ENCODE measurements around the gene CTPS1.

The CTPS1 gene

GRCh38 chr1:40939320-40940059 lies 40.0 kb upstream of the CTPS1 start:
- H3K27me3 ChIP-seq (replicated peaks; ENCODE audit: insufficient read depth, low read length), result no peaks in the 10 kb centered on the region
- no peak overlapping the region for H3K27ac ChIP-seq (ENCODE audit: low read length)
- no peaks in the 10 kb centered on the region for H3K9me3 ChIP-seq (replicated peaks; ENCODE audit: insufficient read depth, low read length)
- no peaks in the 10 kb centered on the region for H3F3A ChIP-seq (ENCODE audit: insufficient read depth, low read length)
- H3K4me2 ChIP-seq (ENCODE audit: low read depth, low read length), result no peak overlapping the region
- DNase-seq, result no peak
- no peak overlapping the region for H3K4me3 ChIP-seq (ENCODE audit: low read length)
- H3K79me2 ChIP-seq (ENCODE audit: low read length), result no peaks in the 10 kb centered on the region
- TF ChIP-seq, protein P1, sequence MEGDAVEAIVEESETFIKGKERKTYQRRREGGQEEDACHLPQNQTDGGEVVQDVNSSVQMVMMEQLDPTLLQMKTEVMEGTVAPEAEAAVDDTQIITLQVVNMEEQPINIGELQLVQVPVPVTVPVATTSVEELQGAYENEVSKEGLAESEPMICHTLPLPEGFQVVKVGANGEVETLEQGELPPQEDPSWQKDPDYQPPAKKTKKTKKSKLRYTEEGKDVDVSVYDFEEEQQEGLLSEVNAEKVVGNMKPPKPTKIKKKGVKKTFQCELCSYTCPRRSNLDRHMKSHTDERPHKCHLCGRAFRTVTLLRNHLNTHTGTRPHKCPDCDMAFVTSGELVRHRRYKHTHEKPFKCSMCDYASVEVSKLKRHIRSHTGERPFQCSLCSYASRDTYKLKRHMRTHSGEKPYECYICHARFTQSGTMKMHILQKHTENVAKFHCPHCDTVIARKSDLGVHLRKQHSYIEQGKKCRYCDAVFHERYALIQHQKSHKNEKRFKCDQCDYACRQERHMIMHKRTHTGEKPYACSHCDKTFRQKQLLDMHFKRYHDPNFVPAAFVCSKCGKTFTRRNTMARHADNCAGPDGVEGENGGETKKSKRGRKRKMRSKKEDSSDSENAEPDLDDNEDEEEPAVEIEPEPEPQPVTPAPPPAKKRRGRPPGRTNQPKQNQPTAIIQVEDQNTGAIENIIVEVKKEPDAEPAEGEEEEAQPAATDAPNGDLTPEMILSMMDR (IDR thresholded peaks at IDR 0.05; ENCODE audit: low read length), result no peak
- TF ChIP-seq EZH2 (optimal IDR thresholded peaks at IDR 0.05; ENCODE audit: low read depth, low read length), result no peak
- no peak for TF ChIP-seq EZH2phosphoT487 (IDR thresholded peaks at IDR 0.05; ENCODE audit: low read length)
- H2AFZ ChIP-seq (ENCODE audit: low read length), result no peak overlapping the region
- H4K20me1 ChIP-seq (ENCODE audit: insufficient read depth, low read length), result no peaks in the 10 kb centered on the region
- H3K9ac ChIP-seq (ENCODE audit: low read length), result no peak overlapping the region
- no peaks in the 10 kb centered on the region for H3K9me2 ChIP-seq (replicated peaks; ENCODE audit: insufficient read depth, low read length)
- H3K36me3 ChIP-seq (replicated peaks; ENCODE audit: insufficient read depth, low read length), result no peaks in the 10 kb centered on the region
- no peaks in the 10 kb centered on the region for H3K4me1 ChIP-seq (ENCODE audit: low read length)

- no peaks in the 10 kb centered on the region for H3K9me2 ChIP-seq (replicated peaks; ENCODE audit: insufficient read depth, low read length)
- H3K79me2 ChIP-seq (ENCODE audit: low read length), result no peaks in the 10 kb centered on the region
- H3K27me3 ChIP-seq (replicated peaks; ENCODE audit: insufficient read depth, low read length), result no peaks in the 10 kb centered on the region
- TF ChIP-seq EZH2 (optimal IDR thresholded peaks at IDR 0.05; ENCODE audit: low read depth, low read length), result no peak
- no peak for TF ChIP-seq EZH2phosphoT487 (IDR thresholded peaks at IDR 0.05; ENCODE audit: low read length)
- TF ChIP-seq, protein P1 (IDR thresholded peaks at IDR 0.05; ENCODE audit: low read length), result no peak
- H3K4me3 ChIP-seq (ENCODE audit: low read length), result no peak overlapping the region
- H3K36me3 ChIP-seq (replicated peaks; ENCODE audit: insufficient read depth, low read length), result no peaks in the 10 kb centered on the region
- no peaks in the 10 kb centered on the region for H4K20me1 ChIP-seq (ENCODE audit: insufficient read depth, low read length)
- H3K4me2 ChIP-seq (ENCODE audit: low read depth, low read length), result no peak overlapping the region
- no peak for DNase-seq
- H3K9me3 ChIP-seq (replicated peaks; ENCODE audit: insufficient read depth, low read length), result no peaks in the 10 kb centered on the region
- H3K9ac ChIP-seq (ENCODE audit: low read length), result no peak overlapping the region
- no peak overlapping the region for H3K27ac ChIP-seq (ENCODE audit: low read length)
- no peaks in the 10 kb centered on the region for H3K4me1 ChIP-seq (ENCODE audit: low read length)
- H2AFZ ChIP-seq (ENCODE audit: low read length), result no peak overlapping the region
- no peaks in the 10 kb centered on the region for H3F3A ChIP-seq (ENCODE audit: insufficient read depth, low read length)
Measured at GRCh38 chr1:40944326-40944725, 35.2 kb upstream of the CTPS1 start.

DNA sequence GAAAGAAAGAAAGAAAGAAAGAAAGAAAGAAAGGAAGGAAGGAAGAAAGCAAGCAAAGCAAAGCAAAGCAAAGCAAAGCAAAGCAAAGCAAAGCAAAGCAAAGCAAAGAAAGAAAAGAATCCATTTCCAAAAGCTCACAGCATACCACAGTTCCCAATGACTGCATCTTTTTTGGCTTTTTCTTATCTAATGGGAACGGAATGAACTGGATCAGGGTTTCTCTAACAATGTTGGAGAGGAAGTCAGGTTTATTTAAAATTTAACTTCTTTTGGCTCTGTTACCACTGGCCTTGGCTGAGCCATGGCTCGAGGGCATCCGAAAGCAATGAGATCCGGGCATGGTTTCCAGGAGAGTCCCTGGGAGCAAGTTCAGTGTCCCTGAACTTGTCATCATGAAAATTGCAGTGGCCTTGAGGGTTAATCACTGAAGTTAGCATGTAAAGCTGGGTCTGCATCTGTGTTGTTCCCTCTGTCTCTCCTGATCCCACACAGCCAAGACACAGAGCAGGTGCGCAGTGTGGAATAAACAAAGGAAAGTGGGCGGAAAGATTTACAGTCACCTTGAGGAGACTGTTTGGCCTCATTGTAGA lies 34.6 kb upstream of the CTPS1 start:
- Histone ChIP-seq H3K27me3 (replicated peaks; ENCODE audit: insufficient read depth, low read length) (no peaks in the 10 kb centered on the region), H3K27ac (ENCODE audit: low read length) (no peak overlapping the region), H3K79me2 (ENCODE audit: low read length) (no peaks in the 10 kb centered on the region), H3K4me3 (ENCODE audit: low read length) (no peak overlapping the region), H3K4me1 (ENCODE audit: low read length) (no peaks in the 10 kb centered on the region), H3K9me2 (replicated peaks; ENCODE audit: insufficient read depth, low read length) (no peaks in the 10 kb centered on the region), H3F3A (ENCODE audit: insufficient read depth, low read length) (no peaks in the 10 kb centered on the region), H2AFZ (ENCODE audit: low read length) (no peak overlapping the region), H4K20me1 (ENCODE audit: insufficient read depth, low read length) (no peaks in the 10 kb centered on the region), H3K4me2 (ENCODE audit: low read depth, low read length) (no peak overlapping the region), H3K9me3 (replicated peaks; ENCODE audit: insufficient read depth, low read length) (no peaks in the 10 kb centered on the region), H3K36me3 (replicated peaks; ENCODE audit: insufficient read depth, low read length) (no peaks in the 10 kb centered on the region), H3K9ac (ENCODE audit: low read length) (no peak overlapping the region)
- no peak for DNase-seq
- TF ChIP-seq EZH2 (optimal IDR thresholded peaks at IDR 0.05; ENCODE audit: low read depth, low read length) (no peak), EZH2phosphoT487 (IDR thresholded peaks at IDR 0.05; ENCODE audit: low read length) (no peak)
- TF ChIP-seq, protein P1 (IDR thresholded peaks at IDR 0.05; ENCODE audit: low read length), result no peak

Data from MM.1S (cell line).